ENCODE data around the gene KIAA1958. TPM values are rescaled to one million over a fixed set of nuclear protein-coding genes. Genes with fewer than 3 reads are reported as not detected.
"Not testable (repeated sequence)": the region's sequence is repeated elsewhere in the genome, so short reads cannot be mapped to it uniquely, and the experiment has no call there.

The KIAA1958 gene
- total RNA-seq, 1 donor from 2014 or later: 1.4 TPM

- DNase-seq (ENCODE audit: low read depth): peak; percentile 45
Observed at GRCh38 chr9:112655668-112656067, 169.0 kb downstream of the KIAA1958 start.

- DNase-seq (ENCODE audit: low read depth): no peak
Observed at GRCh38 chr9:112659906-112660305, 173.3 kb downstream of the KIAA1958 start.

DNA sequence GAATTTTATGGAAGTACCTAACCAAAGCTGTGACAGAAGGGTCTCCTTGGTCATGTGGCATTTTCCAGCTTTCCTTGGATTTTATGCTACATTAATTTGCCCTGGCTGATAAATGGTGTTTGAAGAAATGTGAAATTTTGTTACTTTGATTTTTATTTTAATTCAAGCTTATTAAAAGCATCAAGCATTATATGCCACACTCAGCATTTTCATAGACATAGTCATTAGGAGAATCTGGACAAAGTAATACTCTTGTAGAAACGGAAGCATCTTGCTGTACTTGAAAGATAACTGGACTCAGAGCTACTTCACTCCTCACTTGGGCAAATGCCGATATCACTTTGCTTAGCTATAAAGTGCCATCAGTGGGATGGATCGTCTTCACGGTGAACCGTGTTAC lies 177.1 kb downstream of the KIAA1958 start:
- no peak for DNase-seq (ENCODE audit: low read depth)

GRCh38 chr9:112664531-112664930 lies 177.9 kb downstream of the KIAA1958 start:
- no peak for DNase-seq (ENCODE audit: low read depth)

- no peak for DNase-seq (ENCODE audit: low read depth)
Observed at GRCh38 chr9:112665347-112665746, 178.7 kb downstream of the KIAA1958 start.

GRCh38 chr9:112669326-112669725 lies 182.7 kb downstream of the KIAA1958 start:
- DNase-seq (ENCODE audit: low read depth): no peak

DNA sequence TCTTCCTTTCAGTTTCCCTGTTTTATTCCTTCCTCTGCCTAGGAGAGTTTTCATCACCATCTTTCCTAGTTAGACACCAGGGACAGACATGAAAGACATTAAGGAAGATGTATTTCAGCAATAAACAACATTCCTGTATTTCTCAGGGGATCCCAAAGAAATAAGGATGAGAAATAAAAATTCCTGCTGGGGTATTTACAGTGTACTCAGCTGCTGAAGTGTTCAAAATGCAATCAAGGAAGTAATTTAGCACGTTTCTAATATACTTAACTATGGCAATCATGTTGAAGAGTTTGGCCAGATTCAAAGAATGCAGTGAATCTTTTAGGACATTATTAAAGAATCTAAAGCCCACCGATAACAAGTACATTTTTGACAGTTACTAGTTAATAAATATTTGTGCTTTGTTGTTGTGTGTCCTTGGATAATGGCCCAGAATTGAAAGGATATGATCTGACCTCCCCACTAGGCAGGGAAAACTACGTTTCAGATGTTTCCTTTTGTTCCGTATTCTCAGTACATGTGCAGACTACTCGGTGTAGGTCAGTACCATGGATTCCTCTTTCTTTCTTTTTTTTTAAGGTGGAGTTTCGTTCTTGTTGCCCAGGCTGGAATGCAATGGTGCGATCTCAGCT lies 184.5 kb downstream of the KIAA1958 start:
- no peak for DNase-seq (ENCODE audit: low read depth)

DNA sequence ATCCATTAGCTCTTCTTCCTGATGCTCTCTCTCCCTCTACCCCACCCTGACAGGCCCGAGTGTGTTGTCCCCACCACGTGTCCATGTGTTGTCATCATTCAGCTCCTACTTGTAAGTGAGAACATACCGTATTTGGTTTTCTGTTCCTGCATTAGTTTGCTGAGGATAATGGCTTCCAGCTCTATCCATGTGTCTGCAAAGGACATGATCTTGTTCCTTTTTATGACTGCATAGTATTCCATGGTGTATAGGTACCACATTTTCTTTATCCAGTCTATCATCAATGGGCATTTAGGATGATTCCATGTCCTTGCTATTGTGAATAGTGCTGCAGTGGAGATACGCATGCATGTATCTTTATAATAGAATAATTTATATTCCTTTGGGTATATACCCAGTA lies 186.6 kb downstream of the KIAA1958 start:
- not testable (repeated sequence) for DNase-seq (ENCODE audit: low read depth)

GRCh38 chr9:112677040-112677439 lies 190.4 kb downstream of the KIAA1958 start:
- no peak for DNase-seq (ENCODE audit: low read depth)

GRCh38 chr9:112680731-112681402 lies 194.2 kb downstream of the KIAA1958 start:
- DNase-seq (ENCODE audit: low read depth): no peak

GRCh38 chr9:112689161-112689740 lies 202.6 kb downstream of the KIAA1958 start:
- no peak for DNase-seq (ENCODE audit: low read depth)

GRCh38 chr9:112694706-112695555 lies 208.3 kb downstream of the KIAA1958 start:
- no peak for DNase-seq (ENCODE audit: low read depth)

GRCh38 chr9:112696461-112696860 lies 209.8 kb downstream of the KIAA1958 start:
- no peak for DNase-seq (ENCODE audit: low read depth)

DNA sequence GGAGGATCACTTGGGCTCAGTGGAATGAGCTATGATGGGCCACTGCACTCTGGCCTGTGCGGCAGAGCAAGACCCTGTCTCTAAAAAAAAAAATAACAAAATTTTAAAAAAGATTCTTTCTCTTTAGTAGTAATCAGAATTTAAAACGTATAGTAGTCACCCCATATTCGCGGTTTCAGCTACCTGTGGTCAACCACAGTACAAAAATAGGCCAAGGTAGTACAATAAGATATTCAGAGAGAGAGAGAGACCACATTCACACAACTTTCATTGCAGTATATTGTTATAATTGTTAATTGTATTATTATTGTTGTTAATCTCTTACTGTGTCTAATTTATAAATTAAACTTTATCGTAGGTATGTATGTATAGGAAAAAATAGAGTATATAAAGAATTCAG lies 212.6 kb downstream of the KIAA1958 start:
- DNase-seq (ENCODE audit: low read depth): no peak

DNA sequence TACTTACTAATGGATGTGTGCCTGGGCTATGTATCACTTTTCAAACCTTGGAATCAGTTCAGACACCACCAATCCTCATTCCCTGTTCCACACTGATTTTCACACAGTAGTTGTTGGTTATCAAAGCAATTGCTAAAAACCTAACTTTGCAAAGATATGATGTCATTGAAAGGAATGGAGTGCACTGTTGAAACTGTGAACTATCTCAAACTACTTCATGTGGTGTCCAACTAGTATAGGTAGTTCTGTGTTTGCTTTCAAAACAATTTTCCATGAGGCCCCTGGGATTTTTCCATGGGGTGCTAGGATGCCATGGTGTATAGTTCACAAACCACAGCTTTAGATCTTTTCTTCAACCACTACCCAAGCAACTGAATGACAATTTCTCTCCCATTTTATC lies 213.5 kb downstream of the KIAA1958 start:
- DNase-seq (ENCODE audit: low read depth): no peak

GRCh38 chr9:112703304-112703703 lies 216.7 kb downstream of the KIAA1958 start:
- DNase-seq (ENCODE audit: low read depth): no peak

DNA sequence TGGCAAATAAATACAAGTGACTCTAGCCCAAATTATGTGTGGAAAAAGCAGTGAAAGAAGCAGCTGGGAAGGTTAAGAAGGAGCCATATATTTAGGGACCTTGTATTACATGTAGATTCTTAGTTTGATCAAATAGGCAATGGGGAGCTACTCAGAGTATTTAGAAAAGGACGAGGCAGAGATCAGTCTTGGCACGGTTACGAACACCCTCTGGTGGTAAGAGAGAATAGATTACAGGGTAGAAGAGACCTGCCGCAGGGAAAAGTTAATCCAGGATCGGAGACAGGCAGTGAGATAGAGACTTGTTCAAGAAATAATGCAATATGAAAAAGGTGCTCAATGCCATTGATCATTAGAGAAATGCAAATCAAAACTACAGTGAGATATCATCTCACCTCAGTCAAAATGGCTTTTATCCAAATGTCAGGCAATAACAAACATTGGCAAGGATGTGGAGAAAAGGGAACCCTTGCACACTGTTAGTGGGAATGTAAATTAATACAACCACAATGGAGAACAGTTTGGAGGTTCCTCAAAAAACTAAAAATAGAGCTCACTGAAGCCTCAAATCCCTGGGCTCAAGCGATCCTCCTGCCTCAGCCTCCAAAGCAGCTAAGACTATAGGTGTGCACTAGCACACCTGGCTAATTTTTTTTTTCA lies 219.3 kb downstream of the KIAA1958 start:
- peak; percentile 29 for DNase-seq (ENCODE audit: low read depth)

DNA sequence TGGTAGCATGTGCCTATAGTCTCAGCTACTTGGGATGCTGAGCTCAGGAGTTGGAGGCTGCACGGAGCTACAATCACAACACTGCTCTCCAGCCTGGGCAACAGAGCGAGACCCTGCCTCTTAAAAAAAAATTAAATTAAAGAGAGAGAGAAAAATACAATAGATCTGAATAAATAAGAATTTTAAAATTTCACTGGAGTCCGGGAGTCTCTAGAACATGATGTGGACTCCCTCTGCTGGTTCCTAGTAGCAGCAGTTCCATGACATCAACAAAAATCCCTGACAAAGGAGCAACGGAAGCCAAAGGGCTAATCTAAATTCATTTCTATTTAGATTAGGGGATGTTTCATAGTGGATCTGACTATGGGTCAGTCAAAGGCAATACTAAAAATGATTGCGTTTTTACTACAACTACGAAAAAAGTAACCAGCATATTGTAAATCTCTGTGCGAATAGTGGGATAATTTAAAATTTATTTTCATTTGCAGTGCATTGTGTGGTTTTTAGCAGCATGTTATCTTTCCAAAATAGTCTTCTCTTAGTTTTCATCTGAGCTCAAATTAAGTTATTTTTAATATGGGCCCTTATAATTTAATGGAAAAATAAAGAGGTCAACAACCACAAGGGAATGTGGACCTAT lies 224.5 kb downstream of the KIAA1958 start:
- peak; percentile 26 for DNase-seq (ENCODE audit: low read depth)

DNA sequence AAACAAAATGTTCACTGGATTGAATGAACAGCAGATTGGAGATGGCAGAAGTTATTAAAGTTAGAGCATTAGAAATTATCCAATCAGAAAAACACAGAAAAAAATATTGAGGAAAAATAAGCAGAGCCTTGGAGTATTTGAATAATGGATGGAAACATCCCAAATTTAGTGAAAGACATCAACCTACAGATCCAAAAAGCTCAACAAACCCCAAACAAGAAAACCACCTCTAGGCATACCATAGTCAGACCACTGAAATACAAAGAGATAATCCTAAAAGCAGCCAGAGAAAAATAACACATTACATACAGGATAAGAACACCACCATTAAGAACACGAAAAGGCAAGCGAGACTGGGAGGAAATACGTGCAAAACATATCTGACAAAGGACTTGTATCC lies 226.1 kb downstream of the KIAA1958 start:
- DNase-seq (ENCODE audit: low read depth): no peak

GRCh38 chr9:112717661-112718331 lies 231.2 kb downstream of the KIAA1958 start, which contains the start of gene INIP:
Gene INIP (minus strand): TSS chr9:112718117. CDS start chr9:112716485, 1,632 bp downstream.
- peak; percentile 97 for DNase-seq (ENCODE audit: low read depth)

All from myocyte (in vitro differentiated cells).